GM12892 (cell line): ENCODE data around the gene C1QB.

Experiments
- POLR2A ChIP-seq: IDR thresholded peaks from 2 replicates; pipeline ENCODE4 v1.6.1; 2011; ENCODE audit warnings: low read depth, low read length, control low read depth
- POLR2AphosphoS5 ChIP-seq: IDR thresholded peaks from 2 replicates; pipeline ENCODE4 v1.6.1; 2011; ENCODE audit warnings: low read depth, low read length, control low read depth
- TAF1 ChIP-seq: IDR thresholded peaks from 2 replicates; pipeline ENCODE4 v1.6.1; 2011; ENCODE audit warnings: low read depth, mild to moderate bottlenecking, control low read depth, low read length, borderline replicate concordance

GRCh38 chr1:22650089-22650693, 2.8 kb upstream of the C1QB start:
- TF ChIP-seq POLR2A = no peak
- TF ChIP-seq POLR2AphosphoS5 = no peak
- TF ChIP-seq TAF1 = no peak
